HG02970 (cell line): ENCODE measurements around the gene NOP14.
"Not testable (repeated sequence)": the region's sequence is repeated elsewhere in the genome, so short reads cannot be mapped to it uniquely, and the experiment has no call there.

Experiments used
- ATAC-seq: cut with Tn5 transposase; IDR thresholded peaks from one replicate; pipeline ENCODE4 v1.9.1; 2021; ENCODE audit warnings: mild to moderate bottlenecking, moderate library complexity, moderate number of reproducible peaks; ENCODE audit not compliant: unreplicated experiment, low FRiP score

Gene NOP14

GRCh38 chr4:2943364-2944090 lies 19.7 kb downstream of the NOP14 start:
- no peak for ATAC-seq

GRCh38 chr4:2942532-2943363 lies 20.5 kb downstream of the NOP14 start:
- ATAC-seq = no peak

GRCh38 chr4:2942037-2942531 lies 21.1 kb downstream of the NOP14 start:
- no peak for ATAC-seq

GRCh38 chr4:2941138-2942036 lies 21.8 kb downstream of the NOP14 start:
- no peak for ATAC-seq

GRCh38 chr4:2940267-2941137 lies 22.7 kb downstream of the NOP14 start:
- no peak for ATAC-seq

- no peak for ATAC-seq
Observed at GRCh38 chr4:2939383-2940243, 23.6 kb downstream of the NOP14 start.

GRCh38 chr4:2938906-2939305 lies 24.3 kb downstream of the NOP14 start:
- ATAC-seq = no peak

GRCh38 chr4:2938411-2938810 lies 24.8 kb downstream of the NOP14 start:
- ATAC-seq = not testable (repeated sequence)

- ATAC-seq = no peak
Observed at GRCh38 chr4:2937986-2938385, 25.2 kb downstream of the NOP14 start.

- ATAC-seq = no peak
Observed at GRCh38 chr4:2937146-2937857, 25.9 kb downstream of the NOP14 start.

- no peak for ATAC-seq
Observed at GRCh38 chr4:2936773-2937145, 26.4 kb downstream of the NOP14 start.

- ATAC-seq = no peak
Observed at GRCh38 chr4:2935762-2936743, 27.2 kb downstream of the NOP14 start.

GRCh38 chr4:2934813-2935761 lies 28.1 kb downstream of the NOP14 start:
- ATAC-seq = peak; percentile 61

- no peak for ATAC-seq
Observed at GRCh38 chr4:2934077-2934812, 29.0 kb downstream of the NOP14 start.

- no peak for ATAC-seq
Observed at GRCh38 chr4:2933566-2934076, 29.6 kb downstream of the NOP14 start.
